ENCODE results near the gene CDHR2.

DNA sequence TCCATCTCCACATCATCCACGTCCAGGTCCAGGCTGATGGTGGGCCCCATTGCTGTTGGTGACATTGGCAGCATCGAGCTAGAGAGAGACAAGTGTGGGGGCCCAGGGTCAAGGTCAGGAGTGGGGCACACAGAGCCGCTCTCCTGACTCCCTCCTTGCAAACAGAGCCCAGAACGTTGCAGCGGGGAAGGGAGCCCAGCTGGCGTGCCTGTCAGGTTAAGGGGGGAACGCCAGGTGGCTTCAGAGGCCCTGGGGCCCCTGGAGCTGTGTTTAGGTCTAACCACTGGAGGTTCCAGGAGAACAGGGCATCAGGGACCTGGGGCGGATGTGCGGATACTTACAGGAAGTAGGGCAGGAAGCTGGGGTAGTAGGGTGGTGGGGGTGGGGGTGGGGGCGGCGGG, 19.4 kb upstream of the CDHR2 start:
- TF ChIP-seq, protein P1, sequence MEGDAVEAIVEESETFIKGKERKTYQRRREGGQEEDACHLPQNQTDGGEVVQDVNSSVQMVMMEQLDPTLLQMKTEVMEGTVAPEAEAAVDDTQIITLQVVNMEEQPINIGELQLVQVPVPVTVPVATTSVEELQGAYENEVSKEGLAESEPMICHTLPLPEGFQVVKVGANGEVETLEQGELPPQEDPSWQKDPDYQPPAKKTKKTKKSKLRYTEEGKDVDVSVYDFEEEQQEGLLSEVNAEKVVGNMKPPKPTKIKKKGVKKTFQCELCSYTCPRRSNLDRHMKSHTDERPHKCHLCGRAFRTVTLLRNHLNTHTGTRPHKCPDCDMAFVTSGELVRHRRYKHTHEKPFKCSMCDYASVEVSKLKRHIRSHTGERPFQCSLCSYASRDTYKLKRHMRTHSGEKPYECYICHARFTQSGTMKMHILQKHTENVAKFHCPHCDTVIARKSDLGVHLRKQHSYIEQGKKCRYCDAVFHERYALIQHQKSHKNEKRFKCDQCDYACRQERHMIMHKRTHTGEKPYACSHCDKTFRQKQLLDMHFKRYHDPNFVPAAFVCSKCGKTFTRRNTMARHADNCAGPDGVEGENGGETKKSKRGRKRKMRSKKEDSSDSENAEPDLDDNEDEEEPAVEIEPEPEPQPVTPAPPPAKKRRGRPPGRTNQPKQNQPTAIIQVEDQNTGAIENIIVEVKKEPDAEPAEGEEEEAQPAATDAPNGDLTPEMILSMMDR (IDR thresholded peaks at IDR 0.05) = no peak
- TF ChIP-seq POLR2AphosphoS5 (IDR thresholded peaks at IDR 0.05) = no peak
- TF ChIP-seq POLR2A (IDR thresholded peaks at IDR 0.05) = no peak
- TF ChIP-seq EP300 (IDR thresholded peaks at IDR 0.05) = no peak

All from stomach (tissue), 4 donors.